Mucosa of stomach (tissue), 1 donor: ENCODE data around the gene FAM50A.
"Not testable (repeated sequence)": the region's sequence is repeated elsewhere in the genome, so short reads cannot be mapped to it uniquely, and the experiment has no call there.

Source experiments
- H3K27me3 ChIP-seq: one replicate; pipeline ENCODE4 v1.7.0; 2013; ENCODE audit warnings: mild to moderate bottlenecking, low read length; ENCODE audit not compliant: control insufficient read depth, insufficient read depth
- H3K36me3 ChIP-seq: one replicate; pipeline ENCODE4 v1.7.0; 2013; ENCODE audit warnings: low read length; ENCODE audit not compliant: control insufficient read depth, insufficient read depth
- H3K4me1 ChIP-seq: one replicate; pipeline ENCODE4 v1.7.0; 2013; ENCODE audit warnings: mild to moderate bottlenecking, low read length; ENCODE audit not compliant: control insufficient read depth, insufficient read depth
- H3K4me3 ChIP-seq: one replicate; pipeline ENCODE4 v1.7.0; 2013; ENCODE audit warnings: low read length
- H3K9ac ChIP-seq: one replicate; pipeline ENCODE4 v1.7.0; 2013; ENCODE audit warnings: mild to moderate bottlenecking, low read length, moderate library complexity
- H3K9me3 ChIP-seq: one replicate; pipeline ENCODE4 v1.7.0; 2013; ENCODE audit warnings: mild to moderate bottlenecking, low read length, moderate library complexity; ENCODE audit not compliant: control insufficient read depth
- donor health status: Pancreatic carcinoma.

FAM50A gene

GRCh38 chrX:154443992-154444754 lies at the start of gene FAM50A:
TSS of gene FAM50A (plus strand) at chrX:154444141. CDS start at chrX:154444236, 95 bp downstream.
- H3K27me3 ChIP-seq, result no peaks in the 10 kb centered on the region
- peaks cover 7% of the 10 kb centered on the region for H3K4me1 ChIP-seq
- peak within 1 kb of the TSS; percentile 25 for H3K4me3 ChIP-seq
- peak within 1 kb of the TSS; percentile 75 for H3K9ac ChIP-seq
- no peaks in the 10 kb centered on the region for H3K9me3 ChIP-seq
- no peaks in the 10 kb centered on the region for H3K36me3 ChIP-seq

- not testable (repeated sequence) for H3K4me3 ChIP-seq, H3K27me3 ChIP-seq, H3K9ac ChIP-seq, H3K9me3 ChIP-seq, H3K36me3 ChIP-seq, H3K4me1 ChIP-seq
Observed at GRCh38 chrX:154396363-154396762, 47.6 kb upstream of the FAM50A start.

- Histone ChIP-seq H3K27me3 (no peaks in the 10 kb centered on the region), H3K9me3 (no peaks in the 10 kb centered on the region), H3K36me3 (peaks cover 10% of the 10 kb centered on the region), H3K4me1 (peaks cover 6% of the 10 kb centered on the region), H3K4me3 (peak overlapping the region; percentile 46), H3K9ac (peak overlapping the region; percentile 83)
Observed at GRCh38 chrX:154396973-154397887, 46.7 kb upstream of the FAM50A start.

GRCh38 chrX:154397888-154398667 lies 45.9 kb upstream of the FAM50A start, which contains the start of gene RPL10:
TSS of gene RPL10 (plus strand) at chrX:154398377. CDS start at chrX:154398520, 143 bp downstream.
- Histone ChIP-seq H3K4me3 (peak within 1 kb of the TSS; percentile 84), H3K9ac (peak within 1 kb of the TSS; percentile 97), H3K4me1 (peaks cover 6% of the 10 kb centered on the region), H3K9me3 (no peaks in the 10 kb centered on the region), H3K36me3 (peaks cover 10% of the 10 kb centered on the region), H3K27me3 (no peaks in the 10 kb centered on the region)

- peak overlapping the region; percentile 84 for H3K4me3 ChIP-seq
- peaks cover 6% of the 10 kb centered on the region for H3K4me1 ChIP-seq
- H3K36me3 ChIP-seq, result peaks cover 10% of the 10 kb centered on the region
- no peaks in the 10 kb centered on the region for H3K9me3 ChIP-seq
- H3K27me3 ChIP-seq, result no peaks in the 10 kb centered on the region
- peak overlapping the region; percentile 97 for H3K9ac ChIP-seq
Observed at GRCh38 chrX:154398668-154399526, 45.0 kb upstream of the FAM50A start.

GRCh38 chrX:154399527-154400368 lies 44.2 kb upstream of the FAM50A start:
- no peaks in the 10 kb centered on the region for H3K27me3 ChIP-seq
- H3K9me3 ChIP-seq, result no peaks in the 10 kb centered on the region
- peak overlapping the region; percentile 97 for H3K9ac ChIP-seq
- H3K4me1 ChIP-seq, result peaks cover 6% of the 10 kb centered on the region
- peak overlapping the region; percentile 84 for H3K4me3 ChIP-seq
- H3K36me3 ChIP-seq, result peaks cover 10% of the 10 kb centered on the region

GRCh38 chrX:154400369-154400817 lies 43.5 kb upstream of the FAM50A start:
- not testable (repeated sequence) for H3K36me3 ChIP-seq, H3K9me3 ChIP-seq, H3K4me1 ChIP-seq, H3K4me3 ChIP-seq, H3K27me3 ChIP-seq
- H3K9ac ChIP-seq, result peak overlapping the region; percentile 43

GRCh38 chrX:154401045-154401799 lies 42.7 kb upstream of the FAM50A start:
- no peaks in the 10 kb centered on the region for H3K27me3 ChIP-seq
- H3K4me3 ChIP-seq, result no peak overlapping the region
- peaks cover 10% of the 10 kb centered on the region for H3K36me3 ChIP-seq
- no peak overlapping the region for H3K9ac ChIP-seq
- no peaks in the 10 kb centered on the region for H3K9me3 ChIP-seq
- peaks cover 6% of the 10 kb centered on the region for H3K4me1 ChIP-seq

- H3K9ac ChIP-seq, result no peak overlapping the region
- no peaks in the 10 kb centered on the region for H3K9me3 ChIP-seq
- no peak overlapping the region for H3K4me3 ChIP-seq
- H3K4me1 ChIP-seq, result peaks cover 6% of the 10 kb centered on the region
- H3K27me3 ChIP-seq, result no peaks in the 10 kb centered on the region
- peaks cover 10% of the 10 kb centered on the region for H3K36me3 ChIP-seq
Observed at GRCh38 chrX:154401918-154402621, 41.9 kb upstream of the FAM50A start.
